Left ventricle myocardium inferior (tissue), 1 donor: ENCODE results near the gene CDK4. TPM values are rescaled to one million over a fixed set of nuclear protein-coding genes. Genes with fewer than 3 reads are reported as not detected.

Source experiments
- DNase-seq: peaks from one replicate; pipeline ENCODE4 v3.0.0-alpha.2; 2020
- H3K27ac ChIP-seq: fragments of 200-600 bp; replicated peaks from 2 replicates; pipeline ENCODE4 v1.8.0; 2021
- H3K27me3 ChIP-seq: fragments of 200-600 bp; 2 replicates; pipeline ENCODE4 v1.8.0; 2021; ENCODE audit warnings: low read depth
- H3K36me3 ChIP-seq: fragments of 200-600 bp; 2 replicates; pipeline ENCODE4 v1.8.0; 2021
- H3K4me1 ChIP-seq: fragments of 200-600 bp; 2 replicates; pipeline ENCODE4 v1.8.0; 2021
- H3K4me3 ChIP-seq: fragments of 200-600 bp; 2 replicates; pipeline ENCODE4 v1.8.0; 2021; ENCODE audit warnings: mild to moderate bottlenecking, moderate library complexity
- H3K9me3 ChIP-seq: fragments of 200-600 bp; replicated peaks from 2 replicates; pipeline ENCODE4 v1.8.0; 2021
- CTCF ChIP-seq: fragments of 200-600 bp; IDR thresholded peaks from 2 replicates; pipeline ENCODE4 v1.8.0; 2021; ENCODE audit warnings: antibody characterized with exemption, mild to moderate bottlenecking, borderline replicate concordance
- intact Hi-C: fragments of 100-400 bp; cut with micrococcal nuclease; formaldehyde crosslinking; loops from one replicate; pipeline ENCODE4 v1.11.0; 2022
- total RNA-seq: library from RNA; stranded (reverse); fragmentation: NEBNext Ultra II Directional; extraction: Animal tissue kit (Norgen Biotek cat#: 25700); gene quantifications from one replicate; pipeline ENCODE4 v1.2.1, GENCODE V29; 2021
- donor health status: DM: no; HTN: yes; CAD: no; lungs with severe emphysema.

Gene CDK4
- total RNA-seq, 1 donor from 2014 or later: 41.3 TPM

GRCh38 chr12:57739387-57739786 is 12.7 kb downstream of the CDK4 start:
- Histone ChIP-seq H3K27me3 (peaks cover 82% of the 10 kb centered on the region), H3K4me3 (peak overlapping the region; percentile 68), H3K9me3 (no peaks in the 10 kb centered on the region), H3K27ac (peak overlapping the region; percentile 77), H3K36me3 (no peaks in the 10 kb centered on the region), H3K4me1 (peaks cover 50% of the 10 kb centered on the region)
- no peak for DNase-seq
- TF ChIP-seq CTCF: no peak
- intact Hi-C loops: no loop called here

- Histone ChIP-seq H3K4me3 (peak within 1 kb of the TSS; percentile 68), H3K36me3 (no peaks in the 10 kb centered on the region), H3K4me1 (peaks cover 47% of the 10 kb centered on the region), H3K27me3 (peaks cover 89% of the 10 kb centered on the region), H3K27ac (peak within 1 kb of the TSS; percentile 77), H3K9me3 (no peaks in the 10 kb centered on the region)
- intact Hi-C loops: no loop called here
- TF ChIP-seq CTCF: no peak
- DNase-seq: no peak
These were observed 13.4 kb downstream of the CDK4 start, which contains the start of gene AGAP2 for GRCh38 chr12:57738661-57739237. TSS of gene AGAP2 (minus strand) at chr12:57738742. CDS start at chr12:57738246, 496 bp downstream.

GRCh38 chr12:57737467-57738460 is 14.3 kb downstream of the CDK4 start:
- Histone ChIP-seq H3K4me1 (peaks cover 47% of the 10 kb centered on the region), H3K27me3 (peaks cover 98% of the 10 kb centered on the region), H3K4me3 (peak overlapping the region; percentile 68), H3K9me3 (no peaks in the 10 kb centered on the region), H3K27ac (peak overlapping the region; percentile 77), H3K36me3 (no peaks in the 10 kb centered on the region)
- peak; percentile 39 for TF ChIP-seq CTCF
- no peak for DNase-seq
- intact Hi-C loops: no loop called here

GRCh38 chr12:57736741-57737466 is 15.2 kb downstream of the CDK4 start:
- intact Hi-C loops: no loop called here
- no peak for DNase-seq
- peak overlapping the region; percentile 68 for H3K4me3 ChIP-seq
- H3K4me1 ChIP-seq: peaks cover 47% of the 10 kb centered on the region
- peak overlapping the region; percentile 77 for H3K27ac ChIP-seq
- H3K36me3 ChIP-seq: no peaks in the 10 kb centered on the region
- H3K9me3 ChIP-seq: no peaks in the 10 kb centered on the region
- TF ChIP-seq CTCF: no peak
- peaks cover 98% of the 10 kb centered on the region for H3K27me3 ChIP-seq
